ENCODE results near the gene DNAH6.

GRCh38 chr2:84778911-84779690, 262.8 kb downstream of the DNAH6 start:
- TF ChIP-seq POLR2A (IDR thresholded peaks at IDR 0.05; ENCODE audit: low read length) (no peak), GATA1 (IDR thresholded peaks at IDR 0.05; ENCODE audit: low read depth, low read length) (no peak)

Measured in erythroblast (primary cell).